Parathyroid adenoma (tissue), 2 donors: ENCODE results near the gene MREG.
A peak's percentile ranks its signal among the peaks of the same experiment; 100 is the strongest.

ENCODE experiments used
- H2AFZ ChIP-seq: fragments of 300-600 bp; sonication (generic); one replicate; pipeline ENCODE4 v1.7.0; 2017; ENCODE audit warnings: antibody characterized with exemption, mild to moderate bottlenecking
- H3K27ac ChIP-seq: fragments of 300-600 bp; sonication (generic); one replicate; pipeline ENCODE4 v1.7.0; 2017
- H3K27me3 ChIP-seq: fragments of 300-600 bp; sonication (generic); one replicate; pipeline ENCODE4 v1.7.0; 2017; ENCODE audit warnings: low read length; ENCODE audit not compliant: control insufficient read depth, insufficient read depth
- H3K36me3 ChIP-seq: fragments of 300-600 bp; sonication (generic); one replicate; pipeline ENCODE4 v1.7.0; 2017; ENCODE audit warnings: low read length; ENCODE audit not compliant: control insufficient read depth, insufficient read depth
- H3K4me1 ChIP-seq: fragments of 300-600 bp; sonication (generic); one replicate; pipeline ENCODE4 v1.7.0; 2017; ENCODE audit warnings: control low read depth
- H3K4me2 ChIP-seq: fragments of 300-600 bp; sonication (generic); one replicate; pipeline ENCODE4 v1.7.0; 2017; ENCODE audit warnings: low read length
- H3K4me3 ChIP-seq: fragments of 300-600 bp; sonication (generic); one replicate; pipeline ENCODE4 v1.7.0; 2017; ENCODE audit warnings: low read depth, low read length
- H3K79me2 ChIP-seq: fragments of 300-600 bp; sonication (generic); one replicate; pipeline ENCODE4 v1.7.0; 2017; ENCODE audit warnings: control low read depth
- H3K9ac ChIP-seq: fragments of 300-600 bp; sonication (generic); one replicate; pipeline ENCODE4 v1.7.0; 2017; ENCODE audit warnings: mild to moderate bottlenecking
- H3K9me3 ChIP-seq: fragments of 300-600 bp; sonication (generic); one replicate; pipeline ENCODE4 v1.7.0; 2017; ENCODE audit warnings: low read length; ENCODE audit not compliant: control insufficient read depth
- TF ChIP-seq, protein P1 (sequence below): fragments of 300-600 bp; sonication (generic); IDR thresholded peaks from one replicate; pipeline ENCODE4 v1.7.0; 2017; ENCODE audit warnings: antibody characterized with exemption, mild to moderate bottlenecking
- donor health status: primary hyperparathyroidism.

MREG gene, protein sequence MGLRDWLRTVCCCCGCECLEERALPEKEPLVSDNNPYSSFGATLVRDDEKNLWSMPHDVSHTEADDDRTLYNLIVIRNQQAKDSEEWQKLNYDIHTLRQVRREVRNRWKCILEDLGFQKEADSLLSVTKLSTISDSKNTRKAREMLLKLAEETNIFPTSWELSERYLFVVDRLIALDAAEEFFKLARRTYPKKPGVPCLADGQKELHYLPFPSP

DNA sequence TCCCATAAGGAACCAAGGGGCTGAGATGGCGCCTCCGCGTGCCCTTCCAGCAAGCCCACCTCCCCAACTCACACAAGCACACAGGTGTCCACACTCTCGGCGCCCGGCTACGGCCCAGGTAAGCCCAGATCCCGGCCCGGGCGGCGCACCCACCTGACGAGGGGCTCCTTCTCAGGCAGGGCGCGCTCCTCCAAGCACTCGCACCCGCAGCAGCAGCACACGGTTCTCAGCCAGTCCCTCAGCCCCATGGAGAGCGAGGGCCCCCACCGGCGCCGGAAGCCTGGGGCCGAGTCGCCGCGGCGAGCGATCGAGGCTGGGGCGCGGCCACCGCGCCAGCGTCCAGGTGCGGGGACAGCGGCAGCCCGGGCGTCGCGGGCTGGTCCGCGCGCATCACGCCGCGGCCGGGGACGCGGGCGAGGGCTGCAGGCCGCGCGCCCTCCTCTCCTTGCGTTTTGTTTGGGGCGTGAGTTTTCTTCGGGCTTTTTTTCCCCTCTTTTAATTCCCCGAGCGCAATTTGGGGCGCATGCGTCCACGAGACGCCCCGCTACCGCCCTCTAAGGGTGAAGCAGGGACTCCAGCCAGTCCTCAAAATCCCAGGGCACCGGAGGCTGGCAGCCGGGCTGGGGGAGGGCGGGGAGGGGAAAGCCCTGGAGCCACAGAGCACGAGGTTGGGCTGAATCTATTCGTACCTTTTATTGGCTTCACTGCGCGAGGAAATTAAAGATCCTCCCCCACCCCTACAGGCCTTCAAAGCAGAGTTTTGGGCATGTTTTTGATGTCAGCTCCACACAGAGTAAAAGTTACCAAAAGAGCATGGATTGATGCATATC is at the start of gene MREG:
MREG (minus strand) TSS at position 472 of the 830 bp plus-strand sequence; CDS start at position 248, 224 bp downstream.
- TF ChIP-seq, protein P1, sequence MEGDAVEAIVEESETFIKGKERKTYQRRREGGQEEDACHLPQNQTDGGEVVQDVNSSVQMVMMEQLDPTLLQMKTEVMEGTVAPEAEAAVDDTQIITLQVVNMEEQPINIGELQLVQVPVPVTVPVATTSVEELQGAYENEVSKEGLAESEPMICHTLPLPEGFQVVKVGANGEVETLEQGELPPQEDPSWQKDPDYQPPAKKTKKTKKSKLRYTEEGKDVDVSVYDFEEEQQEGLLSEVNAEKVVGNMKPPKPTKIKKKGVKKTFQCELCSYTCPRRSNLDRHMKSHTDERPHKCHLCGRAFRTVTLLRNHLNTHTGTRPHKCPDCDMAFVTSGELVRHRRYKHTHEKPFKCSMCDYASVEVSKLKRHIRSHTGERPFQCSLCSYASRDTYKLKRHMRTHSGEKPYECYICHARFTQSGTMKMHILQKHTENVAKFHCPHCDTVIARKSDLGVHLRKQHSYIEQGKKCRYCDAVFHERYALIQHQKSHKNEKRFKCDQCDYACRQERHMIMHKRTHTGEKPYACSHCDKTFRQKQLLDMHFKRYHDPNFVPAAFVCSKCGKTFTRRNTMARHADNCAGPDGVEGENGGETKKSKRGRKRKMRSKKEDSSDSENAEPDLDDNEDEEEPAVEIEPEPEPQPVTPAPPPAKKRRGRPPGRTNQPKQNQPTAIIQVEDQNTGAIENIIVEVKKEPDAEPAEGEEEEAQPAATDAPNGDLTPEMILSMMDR: peak; percentile 61
- H3K9me3 ChIP-seq: no peaks in the 10 kb centered on the region

DNA sequence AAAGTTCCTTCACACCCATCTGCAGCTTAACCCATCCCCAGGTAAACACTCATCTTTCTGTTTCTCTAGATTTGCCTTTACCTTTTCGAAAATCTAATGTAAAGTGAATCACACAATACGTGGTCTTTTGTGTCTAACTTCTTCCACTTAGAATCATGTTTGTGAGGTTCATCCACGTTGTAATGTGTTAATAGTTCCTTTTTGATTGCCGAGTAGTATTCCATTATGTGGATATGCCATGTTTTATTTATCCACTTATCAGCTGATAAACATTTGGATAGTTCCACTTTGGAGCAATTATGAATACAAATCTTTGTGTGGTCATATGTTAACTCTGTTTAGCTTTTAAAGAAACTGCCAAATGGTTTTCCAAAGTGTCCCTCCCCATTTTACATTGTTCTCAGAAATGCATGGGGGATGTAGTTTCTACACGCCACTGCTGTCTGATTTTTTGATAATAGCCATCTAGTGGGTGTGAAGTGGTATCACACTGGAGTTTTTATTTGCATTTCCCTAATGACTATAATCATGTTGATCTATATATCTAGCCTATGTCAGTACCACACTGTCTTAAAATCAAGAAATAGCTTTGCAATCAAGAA is 46.0 kb upstream of the MREG start:
- Histone ChIP-seq H3K36me3 (no peaks in the 10 kb centered on the region), H3K27me3 (no peaks in the 10 kb centered on the region), H3K9ac (no peak overlapping the region), H3K4me2 (no peak overlapping the region), H2AFZ (no peak overlapping the region), H3K4me3 (no peak overlapping the region), H3K27ac (no peak overlapping the region), H3K9me3 (no peaks in the 10 kb centered on the region), H3K4me1 (no peaks in the 10 kb centered on the region), H3K79me2 (no peaks in the 10 kb centered on the region)
- TF ChIP-seq, protein P1: no peak

More for the DNA sequence above, at the start of gene MREG:
- H3K4me1 ChIP-seq: no peaks in the 10 kb centered on the region
- H3K9ac ChIP-seq: no peak within 1 kb of the TSS
- peak within 1 kb of the TSS; percentile 70 for H3K4me2 ChIP-seq
- peak within 1 kb of the TSS; percentile 96 for H2AFZ ChIP-seq
- H3K27ac ChIP-seq: peak within 1 kb of the TSS; percentile 33
- no peaks in the 10 kb centered on the region for H3K79me2 ChIP-seq
- no peaks in the 10 kb centered on the region for H3K27me3 ChIP-seq
- H3K36me3 ChIP-seq: no peaks in the 10 kb centered on the region
- H3K4me3 ChIP-seq: peak within 1 kb of the TSS; percentile 56

DNA sequence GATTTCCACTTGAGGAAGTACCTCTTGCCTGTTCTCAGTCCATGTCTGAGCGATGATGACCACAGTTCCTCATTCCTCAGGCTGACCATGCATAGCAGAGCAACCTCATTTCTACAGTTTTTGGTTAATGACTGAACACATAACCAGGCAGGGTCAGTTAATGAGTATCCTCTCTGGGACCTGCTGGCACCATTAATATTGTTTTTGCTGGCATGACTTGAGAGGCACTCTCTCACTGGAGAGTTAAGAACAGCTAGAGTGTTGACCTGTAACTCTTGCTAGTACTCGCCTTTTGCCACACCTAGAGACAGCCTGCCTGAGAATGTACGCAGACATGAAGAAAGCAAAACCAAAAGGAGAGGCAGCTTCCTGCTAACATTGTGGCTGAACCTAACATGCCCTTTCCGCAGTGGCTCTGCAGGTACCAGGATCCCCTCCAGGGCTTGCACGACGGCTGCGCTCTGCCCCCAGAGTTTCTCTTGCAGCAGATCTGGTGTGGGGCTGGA is 44.4 kb upstream of the MREG start:
- Histone ChIP-seq H3K36me3 (no peaks in the 10 kb centered on the region), H3K4me3 (no peak overlapping the region), H3K4me2 (no peak overlapping the region), H3K9me3 (no peaks in the 10 kb centered on the region), H3K27me3 (no peaks in the 10 kb centered on the region), H3K79me2 (no peaks in the 10 kb centered on the region), H3K27ac (no peak overlapping the region), H3K4me1 (no peaks in the 10 kb centered on the region), H2AFZ (no peak overlapping the region), H3K9ac (no peak overlapping the region)
- TF ChIP-seq, protein P1: no peak

DNA sequence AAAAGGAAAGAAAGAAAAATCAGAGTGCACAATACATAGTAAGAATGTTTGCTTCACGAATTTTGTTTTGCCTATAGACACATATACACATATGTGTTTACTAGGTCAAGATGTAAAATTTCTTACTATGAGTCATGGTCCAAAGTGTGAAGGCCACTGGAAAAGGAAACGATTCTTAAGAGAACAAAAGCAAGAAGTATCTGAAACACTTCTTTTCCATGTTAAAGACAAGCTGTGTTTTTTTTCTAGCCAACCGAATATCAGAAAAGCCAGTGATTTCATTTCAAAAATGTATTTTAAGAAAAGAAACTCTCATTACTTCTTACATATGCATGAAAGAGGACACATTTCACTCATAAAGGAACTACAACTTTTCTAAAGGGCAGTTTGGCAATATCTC is 43.4 kb upstream of the MREG start:
- TF ChIP-seq, protein P1: no peak
- no peaks in the 10 kb centered on the region for H3K79me2 ChIP-seq
- no peaks in the 10 kb centered on the region for H3K4me1 ChIP-seq
- H3K27me3 ChIP-seq: no peaks in the 10 kb centered on the region
- H3K9me3 ChIP-seq: no peaks in the 10 kb centered on the region
- H2AFZ ChIP-seq: no peak overlapping the region
- H3K4me3 ChIP-seq: no peak overlapping the region
- no peak overlapping the region for H3K27ac ChIP-seq
- H3K4me2 ChIP-seq: no peak overlapping the region
- H3K9ac ChIP-seq: no peak overlapping the region
- no peaks in the 10 kb centered on the region for H3K36me3 ChIP-seq
